NCI-H748 treated with DMSO at 0.1 percent for 48 hours (cell line): ENCODE data around the gene LPCAT2.

ENCODE experiments used
- DNase-seq: peaks from one replicate; lab custom pipeline; 2025; lab: John Stamatoyannopoulos, UW

The LPCAT2 gene

DNA sequence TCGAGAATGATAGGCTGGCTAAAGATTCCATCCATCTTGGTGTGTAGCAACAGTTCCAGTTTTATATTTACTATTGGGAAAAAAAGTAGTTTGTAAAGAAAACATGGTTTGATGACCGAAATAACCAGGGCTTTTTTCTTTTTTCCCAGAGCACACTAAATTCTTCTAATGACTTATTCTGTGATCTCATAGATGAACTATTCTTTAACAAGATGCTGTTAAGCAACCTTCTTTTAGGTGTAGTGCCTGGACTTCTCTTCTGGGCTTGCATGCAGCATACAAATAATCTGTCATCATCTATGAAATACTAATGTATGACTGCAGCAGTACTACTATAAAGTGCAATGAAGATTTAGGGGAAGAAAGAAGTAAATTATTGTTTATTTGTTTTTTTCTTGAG, 46.6 kb downstream of the LPCAT2 start:
- DNase-seq = no peak

DNA sequence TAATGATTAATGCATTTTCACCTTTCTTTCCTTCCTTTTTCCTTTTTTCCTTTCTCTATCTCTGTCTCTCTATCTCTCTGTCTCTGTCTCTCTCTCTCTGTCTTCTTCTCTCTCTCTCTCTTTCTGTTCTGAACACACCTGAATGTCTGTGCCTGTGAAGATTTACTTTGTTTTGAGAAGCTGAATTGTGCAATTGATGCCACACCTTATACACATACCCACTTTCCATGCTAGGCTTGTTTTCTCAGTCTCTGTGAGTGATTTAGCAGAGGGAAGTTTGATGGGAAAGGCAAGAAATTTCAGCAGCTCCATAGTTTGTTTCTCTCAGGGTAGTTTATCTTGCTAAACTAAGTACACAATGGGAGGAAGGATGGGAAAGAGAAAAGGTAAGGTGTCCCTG, 48.3 kb downstream of the LPCAT2 start:
- DNase-seq = no peak

DNA sequence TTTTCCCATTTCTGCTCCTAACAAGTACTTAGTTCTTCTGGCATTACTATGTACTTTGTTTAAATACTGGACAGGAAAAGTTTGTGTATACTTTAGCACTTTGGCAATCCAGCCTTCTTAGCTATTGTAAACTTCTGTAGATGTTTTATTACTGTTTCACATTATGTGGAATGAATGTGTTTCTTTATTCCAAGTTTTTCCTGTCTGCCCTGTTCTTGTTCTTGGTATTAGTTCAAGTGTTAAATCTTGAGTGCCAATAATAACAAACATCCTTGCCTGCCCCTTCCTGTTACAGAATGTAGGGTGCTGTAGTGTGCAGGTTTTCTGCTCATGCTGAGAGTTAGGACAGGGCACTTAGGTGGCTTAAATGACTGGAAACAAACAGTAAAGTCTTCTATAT, 50.4 kb downstream of the LPCAT2 start:
- no peak for DNase-seq

DNA sequence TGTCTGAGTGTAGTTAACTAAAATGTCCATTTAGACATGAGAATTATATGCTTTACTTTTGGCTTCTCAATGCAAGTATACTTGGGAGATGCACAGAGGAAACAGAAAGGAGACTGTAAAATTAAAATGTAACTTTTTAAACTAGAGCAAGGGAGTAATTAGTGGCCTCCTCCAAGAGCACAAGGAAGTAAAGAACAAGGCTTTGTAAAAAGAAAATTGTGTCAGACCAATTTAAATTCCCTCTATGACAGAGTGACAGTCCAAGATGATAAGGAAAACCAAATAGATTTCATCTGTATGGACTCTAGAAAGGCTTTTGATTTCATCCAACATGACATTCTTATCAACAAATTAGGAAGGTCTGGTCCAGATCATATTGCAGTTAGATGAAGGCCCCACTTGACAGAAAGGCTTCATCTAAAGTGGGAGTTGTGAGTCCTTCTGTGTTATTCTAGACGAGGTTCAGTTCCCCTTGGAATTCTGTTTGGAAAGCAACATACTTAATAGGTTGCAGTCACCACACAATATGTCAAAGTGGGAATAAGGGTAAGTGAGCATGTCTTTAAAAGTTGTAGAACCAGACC, 51.2 kb downstream of the LPCAT2 start:
- no peak for DNase-seq

DNA sequence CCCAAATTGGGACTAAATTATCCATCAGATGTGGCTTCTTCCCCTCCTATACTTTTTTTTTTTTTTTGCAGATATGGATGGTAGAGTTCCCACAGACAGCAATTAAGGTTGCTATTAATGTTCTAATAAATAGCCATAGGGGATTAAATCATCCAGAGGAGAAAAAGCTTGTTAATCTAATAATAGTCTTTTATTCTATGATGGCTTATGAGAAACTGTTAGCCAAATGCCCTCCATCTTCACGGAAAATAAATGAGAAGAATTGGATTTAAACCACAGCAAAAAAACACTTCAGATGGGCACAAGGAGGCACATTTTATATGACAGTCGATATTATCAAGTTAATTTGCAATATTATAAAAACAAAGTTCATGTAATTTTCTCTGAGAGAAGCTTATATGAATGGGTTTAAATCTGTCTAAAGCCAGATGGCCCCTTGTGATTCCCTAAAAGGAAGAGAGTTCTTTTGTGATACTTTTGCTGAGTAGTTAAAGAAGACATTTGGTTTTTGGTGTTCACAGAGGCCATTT, 52.5 kb downstream of the LPCAT2 start:
- no peak for DNase-seq

DNA sequence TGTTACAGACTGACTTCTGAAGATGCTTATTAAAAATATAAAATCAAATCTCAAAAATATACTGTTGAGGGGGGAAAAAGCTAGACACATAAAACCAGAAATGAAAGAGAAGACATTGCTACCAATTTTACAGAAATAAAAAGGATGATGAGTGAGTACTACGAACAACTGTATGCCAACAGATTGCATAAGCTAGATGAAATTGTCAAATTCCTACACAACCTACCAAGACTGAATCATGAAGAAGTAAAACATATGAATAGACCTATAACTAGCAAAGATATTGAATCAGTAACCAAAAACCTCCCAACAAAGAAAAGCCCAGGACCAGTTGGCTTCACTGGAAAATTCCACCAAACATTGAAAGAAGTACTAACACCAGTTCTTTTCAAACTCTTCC, 54.1 kb downstream of the LPCAT2 start:
- no peak for DNase-seq

DNA sequence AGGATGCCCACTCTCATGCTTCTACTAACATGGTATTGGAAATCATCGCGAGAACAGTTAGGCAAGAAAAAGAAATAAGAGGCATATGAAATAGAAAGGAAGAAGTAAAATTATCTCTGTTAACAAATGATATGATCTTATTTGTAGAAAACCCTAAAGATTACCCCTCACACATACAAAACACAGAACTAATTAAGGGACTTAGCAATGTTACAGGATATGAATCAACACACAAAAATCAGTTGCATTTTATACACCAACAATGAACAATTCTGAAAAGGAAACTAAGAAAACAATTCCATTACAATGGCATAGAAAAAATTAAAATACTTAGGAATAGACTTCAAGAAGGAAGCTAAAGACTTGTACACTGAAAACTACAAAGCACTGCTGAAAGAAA, 54.9 kb downstream of the LPCAT2 start:
- DNase-seq = no peak

DNA sequence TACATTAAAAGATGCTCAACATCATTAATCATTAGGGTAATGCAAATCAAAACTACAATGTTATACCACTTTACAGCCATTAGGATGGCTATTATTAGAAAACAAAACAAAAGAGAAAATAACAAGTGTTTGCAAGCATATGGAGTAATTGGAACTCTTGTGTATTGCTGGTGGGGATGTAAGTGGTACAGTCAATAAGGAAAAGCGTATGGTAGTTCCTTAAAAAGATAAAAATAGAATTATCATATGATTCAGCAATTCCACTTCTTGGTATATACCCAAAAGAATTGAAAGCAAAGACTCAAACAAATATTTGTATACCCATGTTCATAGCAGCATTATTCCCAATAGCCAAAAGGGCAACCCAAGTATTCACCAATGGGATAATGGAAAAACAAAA, 56.2 kb downstream of the LPCAT2 start:
- no peak for DNase-seq

DNA sequence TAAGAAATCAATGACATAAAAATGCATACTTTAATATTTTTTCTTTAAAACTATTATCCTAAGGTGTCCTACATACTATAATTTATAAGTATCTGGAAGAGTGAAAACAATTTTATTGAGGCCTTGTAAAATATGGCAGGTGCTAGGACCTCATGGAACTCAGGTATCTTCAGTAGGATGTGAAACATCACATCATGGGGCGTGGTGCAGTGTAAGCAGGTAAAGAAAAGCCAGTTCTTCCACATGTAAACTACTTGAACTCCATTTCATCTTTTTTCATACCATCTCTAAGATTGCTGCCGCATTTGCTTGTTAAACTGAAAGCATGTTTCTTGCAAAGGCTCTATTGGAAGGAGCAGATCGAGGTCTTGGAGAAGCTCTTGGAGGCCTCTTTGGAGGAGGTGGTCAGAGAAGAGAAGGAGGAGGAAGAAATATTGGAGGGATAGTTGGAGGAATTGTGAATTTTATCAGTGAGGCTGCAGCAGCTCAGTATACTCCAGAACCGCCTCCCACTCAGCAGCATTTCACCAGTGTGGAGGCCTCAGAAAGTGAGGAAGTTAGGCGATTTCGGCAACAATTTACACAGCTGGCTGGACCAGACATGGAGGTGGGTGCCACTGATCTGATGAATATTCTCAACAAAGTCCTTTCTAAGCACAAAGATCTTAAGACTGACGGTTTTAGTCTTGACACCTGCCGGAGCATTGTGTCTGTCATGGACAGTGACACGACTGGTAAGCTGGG, 57.7 kb downstream of the LPCAT2 start, which contains the start of gene CAPNS2:
Gene CAPNS2, plus strand, starts transcription at position 253 of the 744 bp plus-strand sequence. Its CDS starts 73 bp downstream, at position 326.
- no peak for DNase-seq

DNA sequence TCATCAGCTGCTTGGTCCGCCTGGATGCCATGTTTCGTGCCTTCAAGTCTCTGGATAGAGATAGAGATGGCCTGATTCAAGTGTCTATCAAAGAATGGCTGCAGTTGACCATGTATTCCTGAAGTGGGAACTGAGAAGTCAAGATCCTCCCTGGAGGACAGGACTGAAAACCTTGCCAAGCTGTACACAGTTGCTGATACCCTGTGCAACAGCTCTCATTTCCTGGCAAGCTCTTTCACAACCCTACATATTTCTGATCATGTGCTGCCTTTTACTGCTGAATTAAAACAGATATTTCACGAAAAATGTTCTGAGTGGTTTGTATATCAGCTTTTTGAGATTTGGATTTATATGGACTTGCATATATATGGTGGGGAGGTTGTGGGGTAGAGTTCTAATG, 58.5 kb downstream of the LPCAT2 start:
- no peak for DNase-seq

DNA sequence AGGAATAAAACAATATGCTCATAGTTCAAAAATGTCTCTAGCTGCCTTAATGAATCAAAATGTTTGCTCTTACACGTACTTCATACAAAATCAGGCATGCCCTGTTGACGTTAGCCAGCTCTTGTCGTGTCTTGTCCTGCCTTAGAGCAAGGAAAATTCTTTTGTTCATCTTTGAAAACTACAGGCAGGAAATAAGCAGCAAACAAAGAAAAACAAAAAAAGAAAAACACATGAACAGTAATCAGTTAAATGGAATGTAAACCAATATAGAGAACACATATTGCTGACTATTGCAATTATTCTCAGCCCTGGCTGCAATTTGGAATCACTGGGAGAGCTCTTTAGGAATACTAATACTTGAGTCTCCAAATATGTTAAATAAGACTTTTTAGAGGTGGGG, 59.3 kb downstream of the LPCAT2 start:
- DNase-seq = no peak

DNA sequence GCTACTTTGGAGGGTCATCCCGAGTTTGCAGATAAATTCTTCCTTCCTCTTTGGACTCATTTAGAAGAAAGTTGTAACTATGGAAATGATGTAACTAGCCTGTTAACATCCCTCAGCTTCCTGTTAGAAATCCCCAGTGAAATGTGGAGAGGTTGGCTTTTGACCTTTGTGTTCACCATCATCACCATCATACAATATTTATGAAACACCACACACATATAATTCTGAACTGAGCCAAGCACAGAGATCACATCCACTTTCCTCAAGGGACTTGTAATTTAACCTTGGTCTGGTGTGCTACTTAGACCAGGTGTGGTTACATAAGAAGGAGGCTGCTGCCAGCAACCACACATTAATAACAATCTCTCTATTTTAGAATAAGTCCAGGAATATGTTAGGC, 60.2 kb downstream of the LPCAT2 start:
- DNase-seq = no peak

DNA sequence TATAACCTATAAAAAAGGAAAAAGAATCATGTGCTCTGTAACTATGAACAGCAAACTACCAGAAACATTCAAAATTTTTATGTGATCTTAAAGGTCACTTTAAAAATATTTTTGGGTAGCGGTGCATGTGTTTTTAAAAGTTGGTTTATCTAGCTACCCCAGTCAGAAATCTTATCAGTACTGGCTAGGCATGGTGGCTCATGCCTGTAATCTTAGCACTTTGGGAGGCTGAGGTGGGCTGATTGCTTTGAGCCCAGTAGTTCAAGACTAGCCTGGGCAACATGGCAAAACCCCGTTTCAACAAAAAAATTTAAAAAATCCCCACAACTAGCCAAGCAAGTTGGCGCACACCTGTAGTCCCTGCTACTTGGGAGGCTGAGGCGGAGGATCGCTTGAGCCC, 61.3 kb downstream of the LPCAT2 start:
- DNase-seq = no peak

DNA sequence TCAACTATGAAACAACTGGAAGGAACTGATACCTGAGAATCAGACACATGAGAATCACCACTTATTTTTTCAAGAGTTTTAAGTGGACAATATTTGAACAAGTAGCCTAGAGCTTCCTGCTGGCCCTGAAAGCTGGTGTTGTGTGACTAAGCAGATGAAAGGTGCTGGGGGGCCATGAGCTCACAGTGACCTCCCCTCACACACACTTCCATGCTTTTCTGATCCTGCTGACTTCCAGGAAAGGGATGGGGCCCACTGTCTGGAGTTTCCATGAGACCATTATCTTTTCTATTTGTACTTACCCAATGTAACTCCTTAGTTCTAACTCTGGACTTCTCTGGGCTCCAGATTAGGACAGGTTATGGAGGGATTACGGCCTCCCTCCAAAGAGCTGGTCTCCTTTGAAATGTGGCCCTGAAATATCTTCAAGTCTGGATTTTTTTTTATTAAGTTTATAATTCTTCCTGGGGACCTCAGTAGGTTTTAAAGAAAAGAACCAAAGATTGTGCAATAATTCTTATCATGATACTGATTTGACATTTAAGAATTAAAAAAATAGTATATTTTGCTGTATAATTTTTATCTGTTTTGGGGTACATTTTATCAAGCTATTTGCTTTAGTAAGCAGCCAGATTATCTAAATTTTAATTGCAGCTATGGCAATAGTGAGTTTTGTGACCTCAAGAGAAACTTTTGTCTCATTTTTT, 62.5 kb downstream of the LPCAT2 start:
- DNase-seq = no peak

DNA sequence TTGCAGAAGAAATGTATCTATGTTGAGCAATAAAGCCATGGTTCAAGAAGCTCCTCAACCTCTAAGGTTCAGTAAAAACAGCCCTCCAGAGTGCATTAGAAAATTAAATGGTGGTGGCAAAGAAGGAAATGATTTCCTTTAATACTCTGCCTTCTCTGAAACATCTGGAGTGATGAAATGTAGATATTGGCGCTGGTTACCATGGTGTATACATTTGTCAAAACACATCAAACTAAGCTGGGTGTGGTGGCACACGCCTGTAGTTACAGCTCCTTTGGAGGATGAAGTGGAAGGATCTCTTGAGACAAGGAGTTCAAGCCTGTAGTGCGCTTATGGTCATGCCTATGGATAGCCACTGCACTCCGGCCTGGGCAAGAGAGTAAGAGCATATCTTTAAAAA, 63.6 kb downstream of the LPCAT2 start:
- DNase-seq = no peak

DNA sequence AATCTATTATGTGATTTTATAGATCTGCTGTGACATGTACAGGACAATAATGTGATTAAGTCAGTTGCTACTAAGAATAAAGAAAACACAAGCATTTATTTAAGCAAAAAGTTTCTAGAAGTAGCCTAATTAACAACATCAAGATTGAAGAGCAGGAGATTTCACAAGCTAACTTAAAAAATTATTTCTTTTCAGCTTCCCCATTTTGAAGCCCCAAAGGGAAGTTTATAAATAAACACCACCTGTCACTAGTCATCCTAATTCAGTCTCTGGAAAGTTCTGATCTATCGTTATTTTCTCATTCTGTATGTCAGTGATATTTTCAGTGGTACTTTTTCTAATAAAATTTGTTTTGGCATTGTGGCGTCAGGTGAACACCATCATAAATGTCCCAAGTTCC, 65.9 kb downstream of the LPCAT2 start:
- no peak for DNase-seq

DNA sequence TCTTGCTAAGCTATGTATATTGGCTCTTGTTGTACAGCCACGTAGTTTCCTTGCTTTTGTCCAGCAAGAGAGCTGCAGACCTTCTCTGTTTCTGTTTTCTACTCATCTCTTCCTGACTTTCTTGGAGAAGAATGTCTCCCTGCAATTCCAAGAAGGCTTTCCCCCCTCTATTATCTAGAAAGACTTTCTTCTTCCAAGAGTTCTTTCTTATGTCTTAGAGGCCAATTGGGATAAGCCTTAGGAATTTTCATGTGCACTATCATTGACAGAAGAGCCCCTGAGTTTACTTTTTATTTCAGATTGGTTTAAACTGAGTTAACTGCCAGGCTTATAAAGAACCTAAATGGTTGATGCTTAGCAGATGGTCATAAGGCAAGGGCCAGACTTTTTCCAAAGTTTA, 66.6 kb downstream of the LPCAT2 start:
- no peak for DNase-seq

DNA sequence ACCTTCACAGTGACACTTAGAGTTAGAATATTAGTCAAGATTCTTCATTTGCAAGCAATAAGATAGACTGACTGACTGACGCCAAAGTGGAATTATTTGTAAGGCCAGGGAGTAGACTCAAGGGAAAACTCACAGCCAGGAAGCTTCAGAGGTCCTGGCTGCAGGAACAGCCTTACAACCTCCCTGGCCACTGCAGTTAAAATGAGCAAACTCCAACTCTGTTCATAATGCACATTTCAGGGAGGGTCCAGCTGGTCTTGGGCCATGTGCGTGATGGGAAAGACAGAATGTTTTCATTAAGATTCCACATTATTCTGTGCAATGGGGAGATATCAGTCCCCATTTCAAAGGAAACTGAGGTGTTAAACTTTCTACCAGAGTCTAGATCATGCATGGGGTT, 67.5 kb downstream of the LPCAT2 start:
- no peak for DNase-seq

DNA sequence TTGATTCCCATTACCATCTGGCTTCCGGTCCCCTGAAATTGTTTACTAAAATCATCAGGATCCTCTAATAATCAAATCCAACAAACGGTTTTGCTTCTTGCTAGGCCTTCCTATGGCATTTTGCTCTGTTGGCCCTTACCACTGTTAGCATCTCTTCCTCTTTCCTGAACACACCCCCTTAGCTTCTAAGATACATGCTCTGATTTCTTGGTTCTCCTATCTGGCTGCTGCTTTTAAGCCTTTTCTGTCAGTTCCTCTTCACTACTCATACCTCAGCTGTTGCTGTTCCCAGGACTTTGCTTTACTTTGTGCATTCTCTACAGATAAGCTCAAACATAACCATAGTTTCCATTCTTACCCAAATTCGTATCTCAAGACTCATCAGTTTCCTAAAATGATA, 69.0 kb downstream of the LPCAT2 start:
- DNase-seq = no peak

DNA sequence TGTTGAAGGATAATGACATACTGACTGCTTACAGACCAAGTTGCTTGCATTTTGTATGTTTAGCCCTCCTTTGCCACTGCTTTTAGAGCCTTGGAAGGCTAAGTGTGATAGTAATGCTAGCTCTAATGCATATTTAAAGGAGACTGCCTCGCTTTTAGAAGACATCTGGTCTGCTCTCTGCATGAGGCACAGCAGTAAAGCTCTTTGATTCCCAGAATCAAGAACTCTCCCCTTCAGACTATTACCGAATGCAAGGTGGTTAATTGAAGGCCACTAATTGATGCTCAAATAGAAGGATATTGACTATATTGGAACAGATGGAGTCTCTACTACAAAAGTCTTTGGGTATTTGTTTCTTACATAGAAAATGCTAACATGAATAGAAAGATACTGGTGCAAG, 76.8 kb downstream of the LPCAT2 start:
- DNase-seq = no peak

DNA sequence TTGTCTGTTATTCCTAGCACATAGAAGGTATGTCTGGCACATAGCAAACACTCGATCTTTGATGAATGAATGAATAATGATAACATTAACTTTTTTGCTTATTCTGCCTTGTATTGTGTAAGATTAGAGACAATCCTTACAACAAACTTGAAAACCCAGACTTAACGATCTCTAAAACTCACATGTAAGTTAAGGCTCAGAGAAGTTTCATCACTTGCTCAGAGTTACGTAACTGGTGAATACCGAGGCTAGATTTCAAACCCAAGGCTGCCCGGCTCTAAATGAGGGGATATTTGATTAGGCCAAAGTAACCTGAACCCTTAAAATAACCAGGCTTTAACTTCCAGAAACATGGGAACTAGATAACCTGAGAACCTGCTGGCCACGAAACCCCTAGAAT, 79.9 kb downstream of the LPCAT2 start:
- no peak for DNase-seq

DNA sequence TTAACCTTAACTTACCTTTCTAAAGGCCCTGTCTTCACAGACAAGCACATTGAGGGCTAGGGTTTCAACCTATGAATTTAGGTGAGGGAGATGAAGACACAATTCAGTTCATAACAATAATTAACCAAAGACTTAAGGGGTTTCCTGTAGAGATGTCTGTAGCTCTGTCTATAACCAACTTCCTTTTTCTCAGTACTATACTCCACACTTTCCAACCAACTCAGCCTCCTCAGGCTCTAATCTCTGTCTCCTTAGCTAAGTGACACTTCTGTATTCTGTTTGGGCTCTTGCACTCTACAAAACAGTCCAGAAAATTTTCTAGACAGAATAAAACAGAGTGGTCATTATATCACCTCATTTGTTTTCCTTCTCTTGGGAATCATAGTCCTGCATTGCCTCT, 83.4 kb downstream of the LPCAT2 start:
- no peak for DNase-seq

DNA sequence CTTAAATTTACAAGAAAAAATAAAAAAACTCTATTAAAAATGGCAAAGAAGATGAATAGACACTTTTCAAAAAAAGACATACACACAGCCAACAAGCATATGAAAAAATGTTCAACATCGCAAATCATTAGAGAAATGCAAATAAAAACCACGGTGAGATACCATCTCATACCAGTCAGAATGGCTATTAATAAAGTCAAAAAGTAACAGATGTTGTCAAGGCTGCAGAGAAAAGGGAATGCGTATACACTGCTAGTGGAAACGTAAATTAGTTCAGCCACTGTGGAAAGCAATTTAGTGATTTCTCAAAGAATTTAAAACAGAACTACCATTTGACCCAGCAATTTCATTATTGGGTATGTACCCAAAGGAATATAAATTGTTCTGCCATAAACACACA, 89.1 kb downstream of the LPCAT2 start:
- DNase-seq = no peak
